Activated T-helper 17 cell treated with anti-CD3 and anti-CD28 coated beads, Interleukin-2, amount 50 U/mL, for 72 hours (primary cell): ENCODE measurements around the gene DPP6. TPM values are rescaled to one million over a fixed set of nuclear protein-coding genes. Genes with fewer than 3 reads are reported as not detected.

Source experiments
- ATAC-seq: fragments of 150-1000 bp; cut with Tn5 transposase; replicated peaks from 2 replicates; pipeline ENCODE4 v1.10.0; 2021; ENCODE audit warnings: mild to moderate bottlenecking, moderate library complexity
- H3K27ac Mint-ChIP-seq: one replicate; pipeline ENCODE4 v1.8.0; 2022; ENCODE audit warnings: mixed read lengths
- H3K27me3 Mint-ChIP-seq: one replicate; pipeline ENCODE4 v1.8.0; 2022; ENCODE audit warnings: mixed read lengths
- H3K36me3 Mint-ChIP-seq: one replicate; pipeline ENCODE4 v1.8.0; 2022; ENCODE audit warnings: low read depth, mild to moderate bottlenecking, mixed read lengths
- H3K4me1 Mint-ChIP-seq: one replicate; pipeline ENCODE4 v1.8.0; 2022; ENCODE audit warnings: mixed read lengths
- H3K4me3 Mint-ChIP-seq: one replicate; pipeline ENCODE4 v1.8.0; 2022; ENCODE audit warnings: mild to moderate bottlenecking, mixed read lengths
- H3K9me3 Mint-ChIP-seq: one replicate; pipeline ENCODE4 v1.8.0; 2022; ENCODE audit warnings: mixed read lengths
- total RNA-seq, 2 donors: library from RNA; stranded (reverse); gene quantifications; one replicate each; pipeline ENCODE4 v1.2.3, GENCODE V29; 2022

Gene DPP6
- total RNA-seq, 2 donors from 2014 or later = not detected

- H3K27ac Mint-ChIP-seq = no peak overlapping the region
- no peaks in the 10 kb centered on the region for H3K27me3 Mint-ChIP-seq
- no peaks in the 10 kb centered on the region for H3K4me1 Mint-ChIP-seq
- ATAC-seq = no peak
- no peak overlapping the region for H3K4me3 Mint-ChIP-seq
- H3K9me3 Mint-ChIP-seq = no peaks in the 10 kb centered on the region
- H3K36me3 Mint-ChIP-seq = no peaks in the 10 kb centered on the region
Observed at GRCh38 chr7:154472343-154472742, 420.1 kb downstream of the DPP6 start.

- no peak overlapping the region for H3K27ac Mint-ChIP-seq
- no peaks in the 10 kb centered on the region for H3K4me1 Mint-ChIP-seq
- no peaks in the 10 kb centered on the region for H3K36me3 Mint-ChIP-seq
- peaks cover 4% of the 10 kb centered on the region for H3K9me3 Mint-ChIP-seq
- ATAC-seq = no peak
- H3K4me3 Mint-ChIP-seq = no peak overlapping the region
- H3K27me3 Mint-ChIP-seq = no peaks in the 10 kb centered on the region
Observed at GRCh38 chr7:154473360-154473759, 421.2 kb downstream of the DPP6 start.

GRCh38 chr7:154474903-154475520 is 422.8 kb downstream of the DPP6 start:
- Mint-ChIP-seq H3K4me1 (no peaks in the 10 kb centered on the region), H3K4me3 (no peak overlapping the region), H3K27ac (no peak overlapping the region), H3K9me3 (peaks cover 5% of the 10 kb centered on the region), H3K36me3 (no peaks in the 10 kb centered on the region), H3K27me3 (no peaks in the 10 kb centered on the region)
- ATAC-seq = no peak

GRCh38 chr7:154475864-154476263 is 423.7 kb downstream of the DPP6 start:
- Mint-ChIP-seq H3K27me3 (no peaks in the 10 kb centered on the region), H3K9me3 (peaks cover 5% of the 10 kb centered on the region), H3K4me1 (no peaks in the 10 kb centered on the region), H3K36me3 (no peaks in the 10 kb centered on the region), H3K4me3 (no peak overlapping the region), H3K27ac (no peak overlapping the region)
- no peak for ATAC-seq

- Mint-ChIP-seq H3K27me3 (no peaks in the 10 kb centered on the region), H3K9me3 (peaks cover 5% of the 10 kb centered on the region)
- no peak for ATAC-seq
Observed at GRCh38 chr7:154480817-154481216, 428.6 kb downstream of the DPP6 start.

GRCh38 chr7:154482863-154483262 is 430.7 kb downstream of the DPP6 start:
- no peaks in the 10 kb centered on the region for H3K4me1 Mint-ChIP-seq
- H3K9me3 Mint-ChIP-seq = peaks cover 5% of the 10 kb centered on the region
- H3K4me3 Mint-ChIP-seq = no peak overlapping the region
- H3K27ac Mint-ChIP-seq = no peak overlapping the region
- no peak for ATAC-seq
- no peaks in the 10 kb centered on the region for H3K27me3 Mint-ChIP-seq
- no peaks in the 10 kb centered on the region for H3K36me3 Mint-ChIP-seq

More at GRCh38 chr7:154480817-154481216, 428.6 kb downstream of the DPP6 start:
- Mint-ChIP-seq H3K36me3 (no peaks in the 10 kb centered on the region), H3K4me1 (no peaks in the 10 kb centered on the region), H3K4me3 (no peak overlapping the region), H3K27ac (no peak overlapping the region)

- no peak overlapping the region for H3K27ac Mint-ChIP-seq
- H3K4me1 Mint-ChIP-seq = no peaks in the 10 kb centered on the region
- no peaks in the 10 kb centered on the region for H3K27me3 Mint-ChIP-seq
- H3K9me3 Mint-ChIP-seq = peaks cover 5% of the 10 kb centered on the region
- ATAC-seq = no peak
- H3K4me3 Mint-ChIP-seq = no peak overlapping the region
- H3K36me3 Mint-ChIP-seq = no peaks in the 10 kb centered on the region
Observed at GRCh38 chr7:154484406-154484805, 432.2 kb downstream of the DPP6 start.

GRCh38 chr7:154484943-154485342 is 432.7 kb downstream of the DPP6 start:
- no peak overlapping the region for H3K27ac Mint-ChIP-seq
- no peaks in the 10 kb centered on the region for H3K27me3 Mint-ChIP-seq
- no peaks in the 10 kb centered on the region for H3K36me3 Mint-ChIP-seq
- H3K9me3 Mint-ChIP-seq = peaks cover 5% of the 10 kb centered on the region
- ATAC-seq = no peak
- H3K4me1 Mint-ChIP-seq = no peaks in the 10 kb centered on the region
- H3K4me3 Mint-ChIP-seq = no peak overlapping the region

- no peaks in the 10 kb centered on the region for H3K4me1 Mint-ChIP-seq
- H3K9me3 Mint-ChIP-seq = peaks cover 7% of the 10 kb centered on the region
- H3K4me3 Mint-ChIP-seq = no peak overlapping the region
- no peak for ATAC-seq
- H3K27me3 Mint-ChIP-seq = no peaks in the 10 kb centered on the region
- H3K36me3 Mint-ChIP-seq = no peaks in the 10 kb centered on the region
- H3K27ac Mint-ChIP-seq = no peak overlapping the region
Observed at GRCh38 chr7:154489897-154490296, 437.7 kb downstream of the DPP6 start.

GRCh38 chr7:154493594-154493993 is 441.4 kb downstream of the DPP6 start:
- no peak for ATAC-seq
- H3K4me1 Mint-ChIP-seq = no peaks in the 10 kb centered on the region
- H3K4me3 Mint-ChIP-seq = no peak overlapping the region
- H3K27ac Mint-ChIP-seq = no peak overlapping the region
- H3K27me3 Mint-ChIP-seq = no peaks in the 10 kb centered on the region
- no peaks in the 10 kb centered on the region for H3K36me3 Mint-ChIP-seq
- H3K9me3 Mint-ChIP-seq = peaks cover 14% of the 10 kb centered on the region

- Mint-ChIP-seq H3K4me3 (no peak overlapping the region), H3K36me3 (no peaks in the 10 kb centered on the region), H3K9me3 (peaks cover 34% of the 10 kb centered on the region), H3K27ac (no peak overlapping the region), H3K4me1 (no peaks in the 10 kb centered on the region), H3K27me3 (no peaks in the 10 kb centered on the region)
- ATAC-seq = no peak
Observed at GRCh38 chr7:154497751-154498150, 445.6 kb downstream of the DPP6 start.

- Mint-ChIP-seq H3K36me3 (no peaks in the 10 kb centered on the region), H3K27me3 (peaks cover 4% of the 10 kb centered on the region), H3K27ac (no peak overlapping the region), H3K9me3 (peaks cover 20% of the 10 kb centered on the region), H3K4me3 (no peak overlapping the region), H3K4me1 (no peaks in the 10 kb centered on the region)
- no peak for ATAC-seq
Observed at GRCh38 chr7:154503962-154504550, 451.9 kb downstream of the DPP6 start.

- Mint-ChIP-seq H3K4me3 (no peak overlapping the region), H3K27ac (no peak overlapping the region), H3K9me3 (peaks cover 19% of the 10 kb centered on the region), H3K4me1 (no peaks in the 10 kb centered on the region), H3K27me3 (peaks cover 4% of the 10 kb centered on the region), H3K36me3 (no peaks in the 10 kb centered on the region)
- no peak for ATAC-seq
Observed at GRCh38 chr7:154504918-154505317, 452.7 kb downstream of the DPP6 start.

- H3K27me3 Mint-ChIP-seq = peaks cover 4% of the 10 kb centered on the region
- H3K27ac Mint-ChIP-seq = no peak overlapping the region
- H3K36me3 Mint-ChIP-seq = no peaks in the 10 kb centered on the region
- H3K4me3 Mint-ChIP-seq = no peak overlapping the region
- peaks cover 17% of the 10 kb centered on the region for H3K9me3 Mint-ChIP-seq
- no peak for ATAC-seq
- no peaks in the 10 kb centered on the region for H3K4me1 Mint-ChIP-seq
Observed at GRCh38 chr7:154505362-154505761, 453.2 kb downstream of the DPP6 start.

GRCh38 chr7:154509192-154509591 is 457.0 kb downstream of the DPP6 start:
- H3K9me3 Mint-ChIP-seq = no peaks in the 10 kb centered on the region
- ATAC-seq = no peak
- peaks cover 4% of the 10 kb centered on the region for H3K27me3 Mint-ChIP-seq
- H3K36me3 Mint-ChIP-seq = no peaks in the 10 kb centered on the region
- H3K27ac Mint-ChIP-seq = no peak overlapping the region
- no peak overlapping the region for H3K4me3 Mint-ChIP-seq
- no peaks in the 10 kb centered on the region for H3K4me1 Mint-ChIP-seq
